ENCODE results near the gene KLHDC1. TPM values are rescaled to one million over a fixed set of nuclear protein-coding genes. Genes with fewer than 3 reads are reported as not detected.

Gene KLHDC1
- total RNA-seq, 1 experiment from 2014 or later, result 0.46 TPM

DNA sequence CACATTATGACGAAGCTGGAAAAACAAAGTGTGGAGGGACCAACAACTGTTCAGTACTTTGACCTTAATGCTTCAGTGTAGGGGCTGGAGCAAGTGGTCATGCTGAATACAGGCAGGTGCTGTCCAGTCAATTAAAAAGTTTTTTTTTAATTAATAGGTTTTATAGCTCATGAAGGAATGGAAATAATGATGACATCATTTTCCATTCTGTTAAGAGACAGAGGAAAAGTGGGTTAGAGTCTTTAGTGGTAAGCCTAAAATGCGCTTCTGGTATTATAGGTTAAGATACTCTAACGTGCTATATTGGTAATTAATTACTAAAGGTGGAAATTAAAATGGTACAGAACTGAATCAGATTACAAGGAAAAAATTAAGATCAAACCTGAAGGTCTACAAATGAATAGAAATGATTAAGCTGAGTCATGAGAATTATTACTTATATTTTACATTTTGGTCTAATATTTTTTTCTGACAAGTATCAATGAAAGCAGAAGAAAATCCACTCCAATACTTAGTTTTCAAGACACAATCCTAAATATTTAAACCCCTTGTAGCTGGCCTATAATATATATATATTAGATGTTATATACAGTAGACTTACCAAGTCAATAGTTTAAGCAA is 90.6 kb downstream of the KLHDC1 start:
- DNase-seq (ENCODE audit: low spot score), result no peak

DNA sequence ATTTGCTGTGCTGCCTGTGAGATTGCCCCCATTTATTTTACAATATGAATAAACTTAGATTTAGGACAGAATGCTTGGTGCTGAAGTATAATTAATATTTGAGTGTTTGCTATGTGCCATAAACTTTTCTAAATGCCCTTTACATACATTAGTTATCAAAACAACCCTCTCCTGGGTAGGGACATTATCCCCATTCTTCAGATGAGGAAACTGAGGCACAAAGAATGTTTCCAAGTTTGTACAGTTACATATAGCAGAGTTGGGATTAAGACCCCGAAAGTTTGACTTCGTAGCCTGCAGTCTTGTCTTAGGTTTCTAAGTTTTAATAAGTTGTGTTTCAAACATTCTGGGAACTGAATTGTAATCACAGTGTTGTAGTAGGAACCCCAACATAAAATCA is 93.4 kb downstream of the KLHDC1 start:
- no peak for DNase-seq (ENCODE audit: low spot score)

- DNase-seq (ENCODE audit: low spot score), result no peak
Measured at GRCh38 chr14:49792618-49793017, 99.7 kb downstream of the KLHDC1 start.

- no peak for DNase-seq (ENCODE audit: low spot score)
Measured at GRCh38 chr14:49796025-49796424, 103.1 kb downstream of the KLHDC1 start.

Other genes with a start within 250 kb of the KLHDC1 start
- gene RPS29, start 106.7 kb upstream of the KLHDC1 start, total RNA-seq (2014; rRNA removed; shearing (Covaris generic)), result 6,941 and 8,566 TPM in 2 replicates
- gene LRR1, start 94.2 kb upstream of the KLHDC1 start, total RNA-seq (2014; rRNA removed; shearing (Covaris generic)), result 34.7 and 53.2 TPM in 2 replicates
- gene RPL36AL, start 72.5 kb upstream of the KLHDC1 start, total RNA-seq (2014; rRNA removed; shearing (Covaris generic)), result 316 and 358 TPM in 2 replicates
- 63.2 and 67.8 TPM in 2 replicates for gene MGAT2, start 72.3 kb upstream of the KLHDC1 start, total RNA-seq (2014; rRNA removed; shearing (Covaris generic))
- gene DNAAF2, start 57.9 kb upstream of the KLHDC1 start, total RNA-seq (2014; rRNA removed; shearing (Covaris generic)), result 13.3 and 15.1 TPM in 2 replicates
- gene POLE2, start 4.9 kb upstream of the KLHDC1 start, total RNA-seq (2014; rRNA removed; shearing (Covaris generic)), result 32.5 and 52.2 TPM in 2 replicates
- 41.2 and 42.4 TPM in 2 replicates for gene KLHDC2, start 75.0 kb downstream of the KLHDC1 start, total RNA-seq (2014; rRNA removed; shearing (Covaris generic))
- gene NEMF, start 159.7 kb downstream of the KLHDC1 start, total RNA-seq (2014; rRNA removed; shearing (Covaris generic)), result 30.3 and 31.7 TPM in 2 replicates
- gene ARF6, start 200.0 kb downstream of the KLHDC1 start, total RNA-seq (2014; rRNA removed; shearing (Covaris generic)), result 20.8 and 32.7 TPM in 2 replicates